Neuronal stem cell (in vitro differentiated cells): Measurements from ENCODE around the gene RAE1.

Source experiments
- DNase-seq: peaks from one replicate; pipeline ENCODE4 v3.0.0-alpha.2; 2013; ENCODE audit warnings: low spot score
- H2AFZ ChIP-seq: one replicate; pipeline ENCODE4 v1.6.1; 2013; ENCODE audit warnings: mild to moderate bottlenecking, low read length, inconsistent platforms
- H2AK5ac ChIP-seq: 2 replicates; pipeline ENCODE4 v1.6.1; 2013; ENCODE audit warnings: low read depth, mild to moderate bottlenecking, inconsistent platforms, low read length, moderate library complexity, mixed read lengths
- H2BK120ac ChIP-seq: 2 replicates; pipeline ENCODE4 v1.6.1; 2013; ENCODE audit warnings: low read depth, mild to moderate bottlenecking, inconsistent platforms, low read length, moderate library complexity, mixed read lengths
- H2BK12ac ChIP-seq: one replicate; pipeline ENCODE4 v1.6.1; 2013; ENCODE audit warnings: low read length, inconsistent platforms
- H2BK15ac ChIP-seq: 2 replicates; pipeline ENCODE4 v1.6.1; 2013; ENCODE audit warnings: mild to moderate bottlenecking, low read length, inconsistent platforms, mixed read lengths
- H2BK5ac ChIP-seq: one replicate; pipeline ENCODE4 v1.6.1; 2013; ENCODE audit warnings: inconsistent platforms, mild to moderate bottlenecking, low read length, moderate library complexity
- H3K14ac ChIP-seq: one replicate; pipeline ENCODE4 v1.6.1; 2013; ENCODE audit warnings: low read length, inconsistent platforms
- H3K18ac ChIP-seq: 2 replicates; pipeline ENCODE4 v1.6.1; 2013; ENCODE audit warnings: low read length, inconsistent platforms
- H3K23ac ChIP-seq: 2 replicates; pipeline ENCODE4 v1.6.1; 2013; ENCODE audit warnings: low read depth, mild to moderate bottlenecking, mixed read lengths, low read length, inconsistent platforms; ENCODE audit not compliant: poor library complexity
- H3K27ac ChIP-seq: replicated peaks from 3 replicates; pipeline ENCODE4 v1.5.1; 2013; ENCODE audit warnings: low read length, inconsistent platforms
- H3K27me3 ChIP-seq, 3 experiments: 2 replicates each; pipeline ENCODE4 v1.6.1; 2013; ENCODE audit warnings: low read length in 3 of 3, mild to moderate bottlenecking in 2 of 3, inconsistent platforms in 1 of 3, low read depth in 1 of 3, mixed read lengths in 1 of 3, moderate library complexity in 1 of 3; ENCODE audit not compliant: control insufficient read depth in 3 of 3, insufficient read depth in 3 of 3
- H3K36me3 ChIP-seq, 2 donors: replicated peaks in 1 of 2; 2 replicates each; pipeline ENCODE4 v1.6.1; 2013; ENCODE audit warnings: low read length in 2 of 2; ENCODE audit not compliant: control insufficient read depth in 2 of 2, insufficient read depth in 2 of 2
- H3K4ac ChIP-seq: 2 replicates; pipeline ENCODE4 v1.6.1; 2013; ENCODE audit warnings: inconsistent platforms, mild to moderate bottlenecking, low read length, moderate library complexity
- H3K4me1 ChIP-seq, 2 donors: 1 replicate in 1 of 2; 2 replicates in 1 of 2; pipeline ENCODE4 v1.6.1; 2013; ENCODE audit warnings: low read length in 2 of 2, low read depth in 1 of 2; ENCODE audit not compliant: control insufficient read depth in 2 of 2, insufficient read depth in 1 of 2
- H3K4me2 ChIP-seq: one replicate; pipeline ENCODE4 v1.6.1; 2013; ENCODE audit warnings: mild to moderate bottlenecking, low read length, inconsistent platforms; ENCODE audit not compliant: insufficient read depth, poor library complexity, severe bottlenecking
- H3K4me3 ChIP-seq, 2 donors: 2 replicates each; pipeline ENCODE4 v1.5.1; 2013; ENCODE audit warnings: low read length in 2 of 2, mild to moderate bottlenecking in 2 of 2, inconsistent platforms in 1 of 2, moderate library complexity in 1 of 2
- H3K79me1 ChIP-seq: one replicate; pipeline ENCODE4 v1.6.1; 2013; ENCODE audit warnings: low read depth, mild to moderate bottlenecking, inconsistent platforms, low read length, moderate library complexity
- H3K9ac ChIP-seq: one replicate; pipeline ENCODE4 v1.6.1; 2013; ENCODE audit warnings: mild to moderate bottlenecking, low read depth, low read length, inconsistent platforms; ENCODE audit not compliant: poor library complexity
- H3K9me3 ChIP-seq, 2 donors: replicated peaks in 1 of 2; 2 replicates each; pipeline versions ENCODE3 to v1.6.1; 2013; ENCODE audit warnings: low read length in 2 of 2, mild to moderate bottlenecking in 2 of 2, inconsistent platforms in 1 of 2, low read depth in 1 of 2, mixed read lengths in 1 of 2, moderate library complexity in 1 of 2; ENCODE audit not compliant: control insufficient read depth in 2 of 2, insufficient read depth in 1 of 2
- H4K8ac ChIP-seq: one replicate; pipeline ENCODE4 v1.6.1; 2013; ENCODE audit warnings: low read depth, mild to moderate bottlenecking, inconsistent platforms, low read length, moderate library complexity
- H4K91ac ChIP-seq: one replicate; pipeline ENCODE4 v1.6.1; 2013; ENCODE audit warnings: low read length, low read depth, mild to moderate bottlenecking, inconsistent platforms; ENCODE audit not compliant: poor library complexity
- WGBS, 2 donors: extraction: QIAGEN DNeasy Blood & Tissue Kit; methylation state at CpG; one replicate each; pipeline ENCODE4 v1.1.7; 2013; ENCODE audit warnings: missing lambda C conversion rate in 2 of 2, mixed read lengths in 1 of 2; ENCODE audit not compliant: insufficient read length in 2 of 2, insufficient replicate concordance in 1 of 2; ENCODE audit errors: extremely low coverage in 2 of 2; 5-methylcytosine and 5-hydroxymethylcytosine counted together

Gene RAE1

GRCh38 chr20:57394121-57395082 is 43.3 kb downstream of the RAE1 start:
- H3K4me1 ChIP-seq, result peaks cover 37 to 47% of the 10 kb centered on the region in 2 donors
- H3K4me3 ChIP-seq, result peak overlapping the region in 1 of 2 donors; percentile 99
- no peak overlapping the region for H2AFZ ChIP-seq
- no peak overlapping the region for H3K14ac ChIP-seq
- WGBS, 2 donors, result no CpG with 5 or more reads among the region's 27 CpGs
- H2BK120ac ChIP-seq, result no peak overlapping the region
- H2AK5ac ChIP-seq, result peak overlapping the region; percentile 88
- no peak overlapping the region for H4K8ac ChIP-seq
- peaks cover 0 to 2% of the 10 kb centered on the region in 2 donors for H3K9me3 ChIP-seq
- H4K91ac ChIP-seq, result no peak overlapping the region
- no peak overlapping the region for H3K23ac ChIP-seq
- peaks cover 16% of the 10 kb centered on the region for H3K79me1 ChIP-seq
- H3K27ac ChIP-seq, result no peak overlapping the region
- H3K4me2 ChIP-seq, result no peak overlapping the region
- H3K4ac ChIP-seq, result no peak overlapping the region
- peaks cover 0 to 16% (median 6%) of the 10 kb centered on the region in 3 experiments for H3K27me3 ChIP-seq
- no peak for DNase-seq
- H3K18ac ChIP-seq, result peak overlapping the region; percentile 59
- H2BK15ac ChIP-seq, result peak overlapping the region; percentile 84
- peak overlapping the region; percentile 2 for H3K9ac ChIP-seq
- H3K36me3 ChIP-seq, result peaks cover 18 to 65% of the 10 kb centered on the region in 2 donors
- H2BK12ac ChIP-seq, result no peak overlapping the region
- no peak overlapping the region for H2BK5ac ChIP-seq

DNA sequence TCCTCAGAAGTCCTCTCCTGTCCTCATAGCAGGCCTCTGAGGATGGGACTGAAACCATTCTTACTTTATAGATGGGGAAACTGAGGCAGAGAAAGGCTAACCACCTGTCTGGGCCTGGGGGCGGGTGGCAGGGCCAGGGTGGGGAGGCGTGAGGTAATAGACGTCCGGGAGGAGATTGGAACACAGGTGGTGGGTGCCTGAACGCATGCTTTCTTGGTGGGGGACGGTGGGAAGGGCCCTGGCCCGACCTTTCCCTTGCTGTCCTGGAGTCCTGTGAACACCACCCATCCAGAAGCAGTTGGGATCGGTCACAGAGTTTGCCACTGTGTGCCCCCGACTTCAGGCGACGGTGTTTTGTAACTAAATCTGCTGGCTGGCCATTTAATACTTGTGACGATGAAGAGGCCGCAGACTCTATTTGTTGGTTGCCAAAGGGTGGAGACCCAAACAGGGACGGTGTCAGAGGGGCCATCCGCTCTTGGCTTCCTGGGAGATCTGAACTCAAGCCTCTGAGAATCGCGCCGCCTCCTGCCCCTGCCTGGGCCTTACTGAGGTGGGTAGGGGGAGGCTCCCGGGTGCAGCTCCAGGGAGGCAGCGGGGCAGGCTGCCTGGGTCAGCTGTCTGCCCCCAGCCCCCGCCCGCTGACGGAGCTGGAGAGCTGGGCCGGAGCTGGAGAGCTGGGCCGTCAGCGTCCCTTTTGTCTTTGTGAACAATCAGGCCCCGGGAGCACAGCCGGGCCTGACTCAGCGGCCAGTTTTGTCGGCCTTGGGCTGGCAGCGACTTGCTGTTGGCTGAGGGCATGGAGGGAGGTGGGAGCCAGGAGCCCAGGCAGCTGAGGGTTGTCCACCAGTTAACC is 44.3 kb downstream of the RAE1 start:
- no peak overlapping the region for H2BK5ac ChIP-seq
- H3K4me2 ChIP-seq, result peak overlapping the region; percentile 43
- peaks cover 0 to 6% (median 0%) of the 10 kb centered on the region in 3 experiments for H3K27me3 ChIP-seq
- no peak overlapping the region for H4K8ac ChIP-seq
- H3K4me3 ChIP-seq, result no peak overlapping the region
- peak; percentile 75 for DNase-seq
- H3K23ac ChIP-seq, result no peak overlapping the region
- H3K14ac ChIP-seq, result no peak overlapping the region
- H2BK15ac ChIP-seq, result peak overlapping the region; percentile 44
- H3K36me3 ChIP-seq, result peaks cover 18 to 75% of the 10 kb centered on the region in 2 donors
- peak overlapping the region; percentile 88 for H2AK5ac ChIP-seq
- no peak overlapping the region for H4K91ac ChIP-seq
- H3K9ac ChIP-seq, result no peak overlapping the region
- H3K4me1 ChIP-seq, result peaks cover 30 to 39% of the 10 kb centered on the region in 2 donors
- H2BK12ac ChIP-seq, result no peak overlapping the region
- no CpG with 5 or more reads among the region's 31 CpGs for WGBS, 2 donors
- peak overlapping the region; percentile 51 for H3K18ac ChIP-seq
- H3K27ac ChIP-seq, result peak overlapping the region; percentile 44
- peak overlapping the region; percentile 27 for H2AFZ ChIP-seq
- no peak overlapping the region for H2BK120ac ChIP-seq
- H3K9me3 ChIP-seq, result peaks cover 0 to 2% of the 10 kb centered on the region in 2 donors
- peaks cover 19% of the 10 kb centered on the region for H3K79me1 ChIP-seq
- H3K4ac ChIP-seq, result no peak overlapping the region

DNA sequence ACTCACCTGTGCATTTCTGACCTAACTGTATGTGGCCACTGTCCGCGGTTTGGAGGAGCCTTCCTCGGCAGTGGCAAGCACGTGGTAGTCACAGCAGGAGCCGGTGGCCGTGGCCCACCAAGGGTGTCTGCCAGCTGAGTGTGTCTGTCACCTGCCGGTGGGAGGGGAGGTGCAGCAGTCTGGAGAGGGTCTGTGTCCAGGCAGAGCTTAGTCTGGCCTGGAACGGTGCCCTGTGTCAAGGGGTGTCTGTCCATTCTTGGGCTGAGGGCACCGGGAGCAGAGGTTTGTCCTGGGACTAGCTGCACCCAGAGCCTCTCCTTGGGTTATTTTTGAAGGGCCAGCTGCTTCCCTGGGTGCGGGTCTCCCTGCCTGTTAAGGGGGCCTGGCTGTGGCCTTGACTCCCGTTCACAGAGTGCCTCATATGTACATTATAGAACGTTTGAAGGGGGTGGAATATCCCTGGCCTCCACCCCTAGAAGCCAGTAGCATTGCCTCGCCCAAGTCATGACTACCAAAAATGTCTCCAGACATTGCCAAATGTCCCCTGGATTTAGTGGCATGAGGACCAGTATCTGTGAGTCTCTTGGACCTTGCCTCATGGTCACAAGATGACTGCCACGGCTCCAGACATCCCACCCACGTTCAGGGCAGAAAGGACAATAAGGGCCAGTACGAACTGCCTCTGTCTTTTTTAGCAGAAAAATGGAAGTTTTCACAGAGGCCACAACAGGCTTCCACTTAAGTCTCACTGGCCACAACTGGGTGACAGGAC is 45.3 kb downstream of the RAE1 start:
- Histone ChIP-seq H2BK15ac (peak overlapping the region; percentile 55), H4K91ac (peak overlapping the region; percentile 9), H3K14ac (peak overlapping the region; percentile 65), H3K18ac (peak overlapping the region; percentile 69), H2BK12ac (peak overlapping the region; percentile 7), H3K4me3 (no peak overlapping the region), H3K36me3 (peaks cover 18 to 85% of the 10 kb centered on the region in 2 donors), H2BK120ac (no peak overlapping the region), H3K9me3 (peaks cover 0 to 2% of the 10 kb centered on the region in 2 donors), H3K79me1 (peaks cover 19% of the 10 kb centered on the region), H3K23ac (no peak overlapping the region), H3K27ac (no peak overlapping the region), H3K4ac (no peak overlapping the region), H3K9ac (no peak overlapping the region), H2AK5ac (peak overlapping the region; percentile 85), H2BK5ac (peak overlapping the region; percentile 40), H2AFZ (no peak overlapping the region), H3K4me2 (no peak overlapping the region), H4K8ac (no peak overlapping the region), H3K4me1 (peaks cover 30 to 38% of the 10 kb centered on the region in 2 donors), H3K27me3 (no peaks in the 10 kb centered on the region)
- DNase-seq, result no peak
- WGBS, 2 donors, result no CpG with 5 or more reads among the region's 16 CpGs
